HG03439 (cell line): ENCODE measurements around the gene RAB1A.
"Not testable (repeated sequence)": the region's sequence is repeated elsewhere in the genome, so short reads cannot be mapped to it uniquely, and the experiment has no call there.

Source experiments
- ATAC-seq: cut with Tn5 transposase; IDR thresholded peaks from one replicate; pipeline ENCODE4 v1.9.1; 2021; ENCODE audit warnings: mild to moderate bottlenecking, moderate library complexity; ENCODE audit not compliant: unreplicated experiment

The RAB1A gene

DNA sequence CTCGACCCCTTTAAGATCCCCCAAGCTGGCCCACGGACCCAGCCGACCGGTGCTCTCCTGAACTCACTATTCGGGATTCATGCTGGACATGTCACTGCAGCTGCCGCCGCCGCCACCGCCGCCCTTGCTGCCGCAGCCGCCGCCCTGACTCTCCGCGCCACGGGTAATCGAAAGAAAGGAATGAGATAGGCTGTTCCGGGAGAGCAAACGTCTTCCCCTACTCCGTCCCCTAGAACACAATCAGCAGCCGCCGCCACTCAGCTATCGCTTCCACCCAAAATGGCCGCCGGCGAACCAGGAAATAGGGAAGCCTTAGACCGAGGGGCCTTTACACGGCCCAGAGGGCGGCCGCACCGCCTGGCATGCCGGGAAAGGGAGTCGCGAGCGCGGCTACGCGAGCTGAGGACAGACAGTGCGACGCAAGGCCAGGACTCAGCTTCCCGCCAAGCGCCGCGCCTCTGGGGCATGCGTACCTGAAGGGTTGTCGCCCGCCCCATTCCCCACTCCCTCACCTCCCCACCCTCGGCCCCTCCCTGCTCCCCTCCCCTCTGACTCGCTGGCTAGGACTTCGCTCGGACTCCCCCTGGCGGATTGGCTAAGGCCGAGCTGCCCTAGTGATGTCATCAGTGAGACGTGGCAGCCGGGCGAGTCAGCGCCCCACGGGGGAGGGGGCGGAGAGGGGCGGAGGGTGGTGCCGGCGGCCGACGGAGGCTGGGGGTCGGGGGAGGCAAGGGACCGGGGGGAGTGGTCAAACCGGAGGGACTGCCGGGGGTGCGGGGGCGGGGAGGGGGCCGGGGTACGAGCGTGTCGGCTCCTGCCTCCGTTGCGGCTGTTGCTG, at the start of gene RAB1A:
RAB1A (minus strand) TSS at position 281 of the 838 bp plus-strand sequence; CDS start at position 90, 191 bp downstream.
- ATAC-seq: peak; percentile 98

- ATAC-seq: no peak
Observed at GRCh38 chr2:65177751-65178442, 48.0 kb upstream of the RAB1A start.

DNA sequence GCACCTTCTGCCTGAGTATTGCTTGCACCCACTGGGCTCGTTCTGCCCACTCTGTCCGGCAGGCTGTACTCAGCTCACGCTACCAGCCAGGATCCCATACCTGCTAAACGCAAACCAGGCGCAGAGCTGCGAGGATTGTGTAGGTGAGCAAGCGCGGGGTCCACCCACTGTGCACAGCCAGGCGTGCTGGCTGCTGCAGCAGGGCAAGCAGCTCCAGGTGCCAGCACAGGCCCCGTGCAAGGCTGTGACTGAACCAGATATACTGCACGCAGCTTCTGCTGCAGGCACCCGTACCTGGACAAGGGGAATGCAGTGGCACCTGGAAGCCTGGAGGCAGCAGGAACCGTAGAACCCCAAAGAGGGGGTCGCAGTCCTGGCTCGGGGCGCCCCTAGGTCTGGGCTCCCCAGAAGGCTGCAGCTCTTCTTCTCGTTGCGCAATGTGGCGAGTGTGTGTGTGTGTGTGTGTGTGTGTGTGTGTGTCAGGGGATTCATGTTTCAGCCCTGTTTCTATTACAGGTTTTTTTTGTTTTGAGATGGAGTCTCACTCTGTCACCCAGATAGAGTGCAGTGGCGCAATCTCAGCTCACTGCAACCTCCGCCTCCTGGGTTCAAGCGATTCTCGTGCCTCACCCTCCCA, 46.1 kb upstream of the RAB1A start:
- ATAC-seq: no peak

DNA sequence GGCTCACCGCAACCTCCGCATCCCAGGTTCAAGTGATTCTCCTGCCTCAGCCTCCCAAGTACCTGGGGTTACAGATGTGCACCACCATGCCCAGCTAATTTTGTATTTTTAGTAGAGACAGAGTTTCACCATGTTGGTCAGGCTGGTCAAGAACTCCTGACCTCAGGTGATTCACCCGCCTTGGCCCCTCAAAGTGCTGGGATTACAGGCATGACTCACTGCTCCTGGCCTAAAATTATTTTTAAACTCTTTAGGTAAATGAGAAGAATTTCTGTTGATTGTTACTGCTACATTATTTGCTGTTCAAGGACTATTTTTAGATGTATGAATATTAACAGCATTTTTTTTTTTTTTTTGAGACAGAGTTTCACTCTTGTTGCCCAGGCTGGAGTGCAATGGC, 44.1 kb upstream of the RAB1A start:
- not testable (repeated sequence) for ATAC-seq

DNA sequence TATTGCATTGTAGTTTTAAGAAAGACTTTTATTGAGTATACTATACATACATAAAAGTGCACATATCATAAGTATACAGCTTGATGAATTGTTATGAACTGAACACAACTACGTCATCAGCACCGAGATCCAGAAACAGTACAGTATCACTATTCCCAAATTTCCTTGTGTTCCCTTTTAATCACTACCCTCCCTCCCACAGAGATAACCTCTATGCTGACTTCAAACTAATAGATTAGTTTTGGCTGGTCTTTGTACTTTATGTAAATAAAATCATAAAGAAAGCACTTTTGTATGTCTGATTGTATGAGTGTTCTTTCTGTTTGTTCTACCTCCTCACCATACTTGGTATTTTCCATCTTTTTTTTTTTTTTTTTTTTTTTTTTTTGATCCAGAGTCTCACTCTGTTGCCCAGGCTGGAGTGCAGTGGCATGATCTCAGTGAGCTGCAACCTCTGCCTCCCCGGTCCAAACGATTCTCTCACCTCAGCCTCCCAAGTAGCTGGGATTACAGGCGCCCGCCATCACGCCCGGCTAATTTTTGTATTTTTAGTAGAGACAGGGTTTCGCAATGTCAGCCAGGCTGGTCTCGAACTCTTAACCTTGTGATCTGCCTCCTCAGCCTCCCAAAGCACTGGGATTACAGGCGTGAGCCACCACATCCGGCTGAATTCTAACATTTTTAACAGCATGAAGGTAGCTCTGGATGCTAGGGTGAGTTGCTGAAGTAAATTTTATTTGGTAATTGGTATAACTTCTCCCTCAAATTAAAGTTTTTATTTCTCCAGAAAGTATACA, 43.3 kb upstream of the RAB1A start:
- no peak for ATAC-seq

GRCh38 chr2:65170611-65171477, 40.9 kb upstream of the RAB1A start:
- not testable (repeated sequence) for ATAC-seq

DNA sequence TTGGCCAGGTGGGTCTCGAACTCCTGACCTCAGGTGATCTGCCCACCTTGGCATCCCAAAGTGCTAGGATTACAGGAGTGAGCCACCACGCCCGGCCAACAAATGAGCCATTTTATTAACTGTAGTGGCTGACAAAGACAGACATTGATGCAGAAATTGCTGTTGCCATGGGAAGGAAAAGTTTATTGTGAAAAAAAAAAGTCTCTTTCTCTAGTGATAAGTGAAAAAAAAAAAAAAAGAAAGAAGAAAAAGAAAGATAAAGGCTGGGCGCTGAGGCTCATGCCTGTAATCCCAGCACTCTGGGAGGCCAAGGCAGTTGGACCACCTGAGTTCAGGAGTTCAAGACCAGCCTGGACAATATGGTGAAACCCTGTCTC, 39.8 kb upstream of the RAB1A start:
- no peak for ATAC-seq

- ATAC-seq: no peak
Observed at GRCh38 chr2:65165558-65165957, 35.7 kb upstream of the RAB1A start.

DNA sequence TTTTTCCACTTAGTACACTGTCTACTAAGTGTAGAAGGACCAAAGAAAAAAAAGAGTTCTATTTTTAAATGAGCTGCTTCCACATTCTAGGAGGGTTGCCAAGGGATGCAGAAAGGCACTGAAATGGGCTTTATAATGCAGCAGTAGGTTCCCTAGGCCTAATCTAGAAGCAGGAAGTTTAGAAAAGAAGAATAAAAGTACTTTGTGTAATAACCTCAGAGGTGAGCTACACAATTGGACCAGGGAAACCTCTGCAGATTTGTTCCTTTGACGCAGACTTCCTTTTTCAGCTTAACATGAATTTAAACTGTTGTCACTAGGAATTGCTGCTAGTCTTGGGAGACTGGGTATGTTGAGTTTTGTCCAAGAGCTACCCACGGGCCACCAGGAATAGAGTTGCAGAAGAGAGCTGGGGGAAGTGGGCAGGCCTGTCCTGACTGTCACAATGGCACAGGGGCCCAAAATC, 34.6 kb upstream of the RAB1A start:
- no peak for ATAC-seq

DNA sequence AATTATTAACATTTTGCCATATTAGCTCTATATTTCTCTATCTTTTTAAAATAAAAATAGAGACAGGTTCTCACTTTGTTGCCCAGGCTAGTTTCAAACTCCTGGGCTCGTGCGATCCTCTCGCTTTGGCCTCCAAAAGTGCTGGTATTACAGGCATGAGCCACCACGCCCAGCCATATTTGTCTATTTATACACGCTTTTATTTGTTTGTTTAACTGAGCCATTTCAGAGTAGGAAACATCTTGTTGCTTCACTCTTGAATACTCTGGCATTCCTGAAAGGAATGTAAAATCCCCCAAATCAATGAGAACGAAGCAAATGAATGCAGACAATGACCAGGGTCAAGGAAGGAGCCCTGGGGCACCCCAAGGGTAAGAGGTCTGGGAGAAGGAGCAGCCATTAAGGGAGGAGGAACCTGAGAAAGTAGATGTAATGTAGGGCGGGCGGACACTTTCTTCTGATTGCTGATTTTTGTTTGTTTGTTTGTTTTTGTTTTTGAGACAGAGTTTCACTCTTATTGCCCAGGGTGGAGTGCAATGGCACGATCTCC, 31.7 kb upstream of the RAB1A start:
- no peak for ATAC-seq

DNA sequence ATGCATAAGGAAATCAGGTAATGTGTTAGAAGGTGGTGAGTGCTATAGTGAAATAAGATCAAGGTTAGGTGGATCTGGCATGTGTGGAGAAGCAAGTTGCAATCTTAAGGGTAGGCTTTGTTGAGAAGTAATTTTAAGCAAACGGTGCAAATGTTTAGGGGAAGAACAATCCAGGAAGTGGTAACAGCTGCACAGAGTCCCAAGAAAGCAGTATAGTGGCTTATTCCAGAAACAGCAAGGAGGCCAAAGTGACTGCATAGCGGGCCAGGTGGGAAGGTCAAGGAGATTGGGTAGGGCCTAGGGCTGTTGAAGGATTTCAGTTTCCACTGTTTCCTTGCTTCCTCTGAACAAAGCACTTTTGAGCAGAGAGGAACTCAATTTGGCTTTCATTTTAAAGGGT, 30.0 kb upstream of the RAB1A start:
- ATAC-seq: no peak

DNA sequence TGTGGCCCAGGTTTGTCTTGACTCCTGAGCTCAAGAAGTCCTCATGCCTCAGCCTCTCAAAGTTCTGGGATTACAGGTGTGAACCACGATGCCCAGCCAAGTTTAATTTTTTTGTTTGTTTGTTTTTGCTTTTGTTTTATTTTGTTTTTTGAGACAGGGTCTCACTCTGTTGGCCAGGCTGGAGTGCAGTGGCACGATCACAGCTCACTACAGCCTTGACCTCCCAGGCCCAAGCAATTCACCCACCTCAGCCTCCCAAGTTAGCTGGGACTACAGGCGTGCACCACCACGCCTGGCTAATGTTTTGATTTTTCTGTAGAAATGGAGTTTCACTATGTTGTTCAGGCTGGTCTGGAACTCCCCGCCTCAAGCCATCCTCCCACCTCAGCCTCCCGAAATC, 29.4 kb upstream of the RAB1A start:
- ATAC-seq: no peak

GRCh38 chr2:65158557-65158956, 28.7 kb upstream of the RAB1A start:
- ATAC-seq: no peak

GRCh38 chr2:65157856-65158255, 27.9 kb upstream of the RAB1A start:
- ATAC-seq: not testable (repeated sequence)

GRCh38 chr2:65156041-65156440, 26.1 kb upstream of the RAB1A start:
- ATAC-seq: no peak

GRCh38 chr2:65153515-65153914, 23.6 kb upstream of the RAB1A start:
- no peak for ATAC-seq

DNA sequence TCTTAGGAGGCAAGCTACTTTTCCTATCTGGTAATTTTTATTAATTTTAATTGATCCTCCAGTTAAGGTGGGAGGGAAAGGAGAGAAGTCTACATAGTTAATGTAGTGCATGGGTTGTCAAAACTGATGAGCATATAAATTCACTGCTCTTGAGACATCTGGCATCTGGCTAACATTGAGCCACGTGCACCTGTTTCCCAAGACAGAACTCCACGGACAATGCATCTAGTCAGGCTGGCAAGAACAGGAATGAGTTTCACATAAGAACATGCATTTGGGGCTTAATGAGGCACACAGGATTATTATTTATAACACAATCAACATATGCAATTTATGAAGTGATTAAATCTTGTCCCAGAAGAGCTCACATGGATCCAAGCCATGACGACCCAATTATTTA, 16.2 kb upstream of the RAB1A start:
- ATAC-seq: no peak

GRCh38 chr2:65144571-65144970, 14.7 kb upstream of the RAB1A start:
- ATAC-seq: no peak

DNA sequence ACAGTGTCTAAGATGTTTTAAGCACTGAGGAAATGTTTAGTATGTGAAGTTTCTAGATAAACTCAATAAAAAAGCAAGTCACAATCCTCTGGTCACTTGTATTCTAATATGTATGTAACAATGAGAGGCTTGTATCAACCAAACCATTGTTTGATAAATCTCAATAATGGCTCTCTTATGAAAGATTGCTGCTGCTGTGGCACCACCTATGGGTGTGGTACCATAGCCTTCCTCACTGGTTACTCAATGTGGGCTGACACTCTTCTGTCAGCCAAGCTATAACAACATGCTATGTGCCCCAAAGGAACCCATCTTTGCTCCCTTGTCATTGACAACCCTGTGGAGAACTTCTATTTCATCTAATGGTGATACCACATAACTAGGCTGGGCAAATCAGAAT, 12.6 kb upstream of the RAB1A start:
- ATAC-seq: no peak
